Uterus (tissue), 2 donors: ENCODE data around the gene URM1.

Source experiments
- POLR2A ChIP-seq, 2 donors: fragments of 450-650 bp; IDR thresholded peaks; one replicate each; pipeline ENCODE4 v1.6.1; 2016; ENCODE audit warnings: antibody characterized with exemption in 2 of 2, mild to moderate bottlenecking in 1 of 2, moderate library complexity in 1 of 2
- TF ChIP-seq, protein P1 (sequence below), 4 experiments: fragments of 200-600 bp in 2 of 4; fragments of 450-650 bp in 2 of 4; sonication (generic) in 2 of 4; IDR thresholded peaks; one replicate each; pipeline ENCODE4 v1.5.1; 2016 to 2019; ENCODE audit warnings: antibody characterized with exemption in 4 of 4, mild to moderate bottlenecking in 2 of 4, moderate library complexity in 1 of 4

DNA sequence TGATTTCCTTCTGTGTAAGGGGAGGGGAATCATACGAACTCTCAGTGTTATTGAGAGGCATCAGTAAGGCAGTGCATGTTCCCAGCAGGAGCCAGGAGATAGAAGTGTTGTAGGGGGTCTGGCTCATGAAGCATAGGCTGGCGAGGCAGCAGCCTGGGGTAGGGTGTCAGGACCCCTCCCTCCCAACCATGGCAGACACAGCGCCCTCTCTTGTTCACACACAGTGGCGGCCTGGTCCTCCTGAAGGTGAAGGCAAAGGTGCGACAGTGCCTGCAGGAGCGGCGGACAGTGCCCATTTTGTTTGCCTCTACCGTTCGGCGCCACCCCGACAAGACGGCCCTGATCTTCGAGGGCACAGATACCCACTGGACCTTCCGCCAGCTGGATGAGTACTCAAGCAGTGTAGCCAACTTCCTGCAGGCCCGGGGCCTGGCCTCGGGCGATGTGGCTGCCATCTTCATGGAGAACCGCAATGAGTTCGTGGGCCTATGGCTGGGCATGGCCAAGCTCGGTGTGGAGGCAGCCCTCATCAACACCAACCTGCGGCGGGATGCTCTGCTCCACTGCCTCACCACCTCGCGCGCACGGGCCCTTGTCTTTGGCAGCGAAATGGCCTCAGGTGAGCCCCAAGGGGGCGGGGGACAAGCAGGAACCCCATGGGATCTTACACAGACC lies 26.1 kb upstream of the URM1 start:
- TF ChIP-seq, protein P1, sequence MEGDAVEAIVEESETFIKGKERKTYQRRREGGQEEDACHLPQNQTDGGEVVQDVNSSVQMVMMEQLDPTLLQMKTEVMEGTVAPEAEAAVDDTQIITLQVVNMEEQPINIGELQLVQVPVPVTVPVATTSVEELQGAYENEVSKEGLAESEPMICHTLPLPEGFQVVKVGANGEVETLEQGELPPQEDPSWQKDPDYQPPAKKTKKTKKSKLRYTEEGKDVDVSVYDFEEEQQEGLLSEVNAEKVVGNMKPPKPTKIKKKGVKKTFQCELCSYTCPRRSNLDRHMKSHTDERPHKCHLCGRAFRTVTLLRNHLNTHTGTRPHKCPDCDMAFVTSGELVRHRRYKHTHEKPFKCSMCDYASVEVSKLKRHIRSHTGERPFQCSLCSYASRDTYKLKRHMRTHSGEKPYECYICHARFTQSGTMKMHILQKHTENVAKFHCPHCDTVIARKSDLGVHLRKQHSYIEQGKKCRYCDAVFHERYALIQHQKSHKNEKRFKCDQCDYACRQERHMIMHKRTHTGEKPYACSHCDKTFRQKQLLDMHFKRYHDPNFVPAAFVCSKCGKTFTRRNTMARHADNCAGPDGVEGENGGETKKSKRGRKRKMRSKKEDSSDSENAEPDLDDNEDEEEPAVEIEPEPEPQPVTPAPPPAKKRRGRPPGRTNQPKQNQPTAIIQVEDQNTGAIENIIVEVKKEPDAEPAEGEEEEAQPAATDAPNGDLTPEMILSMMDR (IDR thresholded peaks at IDR 0.05) = no peak
- no peak for TF ChIP-seq POLR2A (IDR thresholded peaks at IDR 0.05)
